Panc1 (cell line): ENCODE results near the gene LMO3.

Experiments
- CTCF ChIP-seq: fragments of 450-650 bp; IDR thresholded peaks from 2 replicates; pipeline ENCODE4 v1.5.1; 2017; ENCODE audit warnings: mild to moderate bottlenecking
- SIN3A ChIP-seq: IDR thresholded peaks from 2 replicates; pipeline ENCODE4 v1.6.1; 2012; ENCODE audit warnings: low read depth, mild to moderate bottlenecking, low read length, moderate library complexity, borderline replicate concordance; ENCODE audit not compliant: insufficient read depth
- TF ChIP-seq, protein P1 (sequence below), 2 experiments: IDR thresholded peaks; 2 replicates each; pipeline ENCODE4 v1.6.1; 2011 to 2012; ENCODE audit warnings: low read depth in 2 of 2, control low read depth in 1 of 2, low read length in 1 of 2, mild to moderate bottlenecking in 1 of 2, moderate library complexity in 1 of 2; ENCODE audit not compliant: insufficient read depth in 1 of 2

DNA sequence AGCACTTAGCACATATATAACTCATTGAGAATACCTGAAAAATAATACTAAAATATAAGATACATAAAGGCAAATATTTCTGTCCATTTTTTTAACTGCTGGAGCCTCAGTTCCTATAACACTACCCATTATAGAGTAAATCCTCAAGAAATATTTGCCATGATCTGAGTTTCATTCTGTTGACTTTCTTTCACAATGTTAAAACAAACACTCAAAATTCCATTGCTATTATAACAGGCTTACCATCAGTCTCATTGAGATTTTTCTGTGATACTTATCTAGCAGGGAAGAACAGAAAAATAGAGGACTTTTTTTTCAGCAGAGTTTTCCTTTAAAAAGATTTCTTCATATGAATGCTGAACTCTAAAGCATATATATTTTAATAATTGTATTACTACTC, 24.5 kb downstream of the LMO3 start:
- TF ChIP-seq CTCF (no peak), SIN3A (no peak)
- TF ChIP-seq, protein P1, sequence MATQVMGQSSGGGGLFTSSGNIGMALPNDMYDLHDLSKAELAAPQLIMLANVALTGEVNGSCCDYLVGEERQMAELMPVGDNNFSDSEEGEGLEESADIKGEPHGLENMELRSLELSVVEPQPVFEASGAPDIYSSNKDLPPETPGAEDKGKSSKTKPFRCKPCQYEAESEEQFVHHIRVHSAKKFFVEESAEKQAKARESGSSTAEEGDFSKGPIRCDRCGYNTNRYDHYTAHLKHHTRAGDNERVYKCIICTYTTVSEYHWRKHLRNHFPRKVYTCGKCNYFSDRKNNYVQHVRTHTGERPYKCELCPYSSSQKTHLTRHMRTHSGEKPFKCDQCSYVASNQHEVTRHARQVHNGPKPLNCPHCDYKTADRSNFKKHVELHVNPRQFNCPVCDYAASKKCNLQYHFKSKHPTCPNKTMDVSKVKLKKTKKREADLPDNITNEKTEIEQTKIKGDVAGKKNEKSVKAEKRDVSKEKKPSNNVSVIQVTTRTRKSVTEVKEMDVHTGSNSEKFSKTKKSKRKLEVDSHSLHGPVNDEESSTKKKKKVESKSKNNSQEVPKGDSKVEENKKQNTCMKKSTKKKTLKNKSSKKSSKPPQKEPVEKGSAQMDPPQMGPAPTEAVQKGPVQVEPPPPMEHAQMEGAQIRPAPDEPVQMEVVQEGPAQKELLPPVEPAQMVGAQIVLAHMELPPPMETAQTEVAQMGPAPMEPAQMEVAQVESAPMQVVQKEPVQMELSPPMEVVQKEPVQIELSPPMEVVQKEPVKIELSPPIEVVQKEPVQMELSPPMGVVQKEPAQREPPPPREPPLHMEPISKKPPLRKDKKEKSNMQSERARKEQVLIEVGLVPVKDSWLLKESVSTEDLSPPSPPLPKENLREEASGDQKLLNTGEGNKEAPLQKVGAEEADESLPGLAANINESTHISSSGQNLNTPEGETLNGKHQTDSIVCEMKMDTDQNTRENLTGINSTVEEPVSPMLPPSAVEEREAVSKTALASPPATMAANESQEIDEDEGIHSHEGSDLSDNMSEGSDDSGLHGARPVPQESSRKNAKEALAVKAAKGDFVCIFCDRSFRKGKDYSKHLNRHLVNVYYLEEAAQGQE (IDR thresholded peaks at IDR 0.05; ENCODE audit: insufficient read depth in 1 of 2, low read depth in 2 of 2, low read length in 1 of 2): no peak
